ENCODE measurements around the gene FBXW8. TPM values are rescaled to one million over a fixed set of nuclear protein-coding genes. Genes with fewer than 3 reads are reported as not detected.
A peak's percentile ranks its signal among the peaks of the same experiment; 100 is the strongest.

Gene FBXW8
- total RNA-seq, 1 experiment from 2014 or later = 15.3 TPM

DNA sequence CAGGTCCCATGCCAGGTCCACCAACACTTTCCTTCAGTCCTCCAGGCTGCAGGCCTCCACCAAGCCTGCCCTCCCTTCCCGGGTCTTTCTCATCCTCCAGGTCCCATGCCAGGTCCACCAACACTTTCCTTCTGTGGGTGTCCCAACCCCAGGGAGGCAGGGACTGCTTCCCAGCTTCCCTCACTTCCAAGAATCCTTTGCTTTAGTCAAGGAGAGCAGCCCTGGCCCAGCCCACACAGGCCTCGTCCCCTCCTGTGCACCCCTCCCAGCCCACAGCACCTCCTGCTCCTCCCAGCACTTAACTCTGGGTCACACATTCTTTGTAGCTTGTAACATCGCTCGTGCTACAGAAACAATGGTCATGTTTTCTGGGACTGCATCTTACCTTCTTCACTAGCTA, 115.6 kb downstream of the FBXW8 start:
- peaks cover 4 to 38% (median 28%) of the 10 kb centered on the region in 3 experiments for H3K36me3 Mint-ChIP-seq (ENCODE audit: insufficient read depth in 1 of 3, low read depth in 3 of 3)
- DNase-seq = peak; percentile 24
- Histone ChIP-seq H3K9ac (ENCODE audit: extremely low read depth, insufficient read length, low read length) (no peak overlapping the region), H3K23ac (ENCODE audit: insufficient read length, low read depth, low read length) (no peak overlapping the region), H2BK120ac (ENCODE audit: low read depth, low read length, poor library complexity, severe bottlenecking) (no peak overlapping the region), H2AK5ac (ENCODE audit: insufficient read length, low read length) (no peak overlapping the region), H3K23me2 (ENCODE audit: insufficient read length, low read depth, low read length, poor library complexity, severe bottlenecking) (no peaks in the 10 kb centered on the region), H2BK20ac (ENCODE audit: low read depth, low read length, poor library complexity, severe bottlenecking) (no peak overlapping the region), H3K14ac (ENCODE audit: insufficient read depth, low read length) (no peak overlapping the region), H4K8ac (replicated peaks; ENCODE audit: insufficient read length, low read depth, low read length) (no peak overlapping the region), H3K4me1 (ENCODE audit: insufficient read depth, low read length) (no peaks in the 10 kb centered on the region), H3K79me1 (ENCODE audit: insufficient read depth, low read depth, low read length, poor library complexity, severe bottlenecking) (no peaks in the 10 kb centered on the region), H2AFZ (ENCODE audit: low read length) (no peak overlapping the region), H3K18ac (ENCODE audit: insufficient read length, low read depth, low read length) (no peak overlapping the region), H3K79me2 (ENCODE audit: insufficient read depth, low read length) (no peaks in the 10 kb centered on the region), H3K4me2 (ENCODE audit: insufficient read depth, insufficient read length, low read length) (no peak overlapping the region), H4K5ac (ENCODE audit: insufficient read length, low read depth, low read length) (no peak overlapping the region), H2BK15ac (ENCODE audit: low read depth, low read length) (no peak overlapping the region), H3K4ac (ENCODE audit: low read depth, low read length) (no peak overlapping the region), H4K91ac (ENCODE audit: insufficient read length, low read depth, low read length) (no peak overlapping the region), H4K20me1 (ENCODE audit: control insufficient read depth, insufficient read depth, insufficient read length) (no peaks in the 10 kb centered on the region), H2BK12ac (ENCODE audit: insufficient read length, low read depth, low read length) (no peak overlapping the region), H2BK5ac (ENCODE audit: insufficient read length, low read length) (no peak overlapping the region), H3K56ac (ENCODE audit: insufficient read length, low read depth, low read length) (no peak overlapping the region), H3K9me3 (ENCODE audit: control insufficient read depth, low read depth, low read length) (no peaks in the 10 kb centered on the region), H3T11ph (ENCODE audit: low read length) (no peak overlapping the region), H3K27me3 (ENCODE audit: insufficient read depth, low read length) (no peaks in the 10 kb centered on the region), H3K27ac (ENCODE audit: insufficient read length, low read depth, low read length) (no peak overlapping the region)
- no peaks in the 10 kb centered on the region for H3K9me3 Mint-ChIP-seq
- H3K27ac Mint-ChIP-seq = no peak overlapping the region
- TF ChIP-seq, protein P1, sequence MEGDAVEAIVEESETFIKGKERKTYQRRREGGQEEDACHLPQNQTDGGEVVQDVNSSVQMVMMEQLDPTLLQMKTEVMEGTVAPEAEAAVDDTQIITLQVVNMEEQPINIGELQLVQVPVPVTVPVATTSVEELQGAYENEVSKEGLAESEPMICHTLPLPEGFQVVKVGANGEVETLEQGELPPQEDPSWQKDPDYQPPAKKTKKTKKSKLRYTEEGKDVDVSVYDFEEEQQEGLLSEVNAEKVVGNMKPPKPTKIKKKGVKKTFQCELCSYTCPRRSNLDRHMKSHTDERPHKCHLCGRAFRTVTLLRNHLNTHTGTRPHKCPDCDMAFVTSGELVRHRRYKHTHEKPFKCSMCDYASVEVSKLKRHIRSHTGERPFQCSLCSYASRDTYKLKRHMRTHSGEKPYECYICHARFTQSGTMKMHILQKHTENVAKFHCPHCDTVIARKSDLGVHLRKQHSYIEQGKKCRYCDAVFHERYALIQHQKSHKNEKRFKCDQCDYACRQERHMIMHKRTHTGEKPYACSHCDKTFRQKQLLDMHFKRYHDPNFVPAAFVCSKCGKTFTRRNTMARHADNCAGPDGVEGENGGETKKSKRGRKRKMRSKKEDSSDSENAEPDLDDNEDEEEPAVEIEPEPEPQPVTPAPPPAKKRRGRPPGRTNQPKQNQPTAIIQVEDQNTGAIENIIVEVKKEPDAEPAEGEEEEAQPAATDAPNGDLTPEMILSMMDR (conservative IDR thresholded peaks at IDR 0.05) = no peak
- WGBS (ENCODE audit: extremely low coverage, insufficient read length, low lambda C conversion rate) = no CpG with 5 or more reads among the region's 4 CpGs
- peaks cover 4 to 22% of the 10 kb centered on the region in 2 experiments; a peak in 3 of 4 replicates for H3K4me1 Mint-ChIP-seq
- no peak overlapping the region for H3K4me3 Mint-ChIP-seq
- H3K27me3 Mint-ChIP-seq (ENCODE audit: low read depth) = no peaks in the 10 kb centered on the region
